AG10803 (cell line): ENCODE data around the gene DNAJC12.

ENCODE experiments used
- DNase-seq: peaks from one replicate; pipeline ENCODE4 v3.0.0; 2010; ENCODE audit warnings: low read depth
- H3K4me3 ChIP-seq: 2 replicates; pipeline ENCODE4 v1.5.1; 2011; ENCODE audit warnings: mild to moderate bottlenecking, low read length, control low read depth
- TF ChIP-seq, protein P1 (sequence below): conservative IDR thresholded peaks from 2 replicates; pipeline ENCODE4 v1.5.1; 2011; ENCODE audit warnings: mild to moderate bottlenecking, low read length, control low read depth, inconsistent platforms

DNAJC12 gene

DNA sequence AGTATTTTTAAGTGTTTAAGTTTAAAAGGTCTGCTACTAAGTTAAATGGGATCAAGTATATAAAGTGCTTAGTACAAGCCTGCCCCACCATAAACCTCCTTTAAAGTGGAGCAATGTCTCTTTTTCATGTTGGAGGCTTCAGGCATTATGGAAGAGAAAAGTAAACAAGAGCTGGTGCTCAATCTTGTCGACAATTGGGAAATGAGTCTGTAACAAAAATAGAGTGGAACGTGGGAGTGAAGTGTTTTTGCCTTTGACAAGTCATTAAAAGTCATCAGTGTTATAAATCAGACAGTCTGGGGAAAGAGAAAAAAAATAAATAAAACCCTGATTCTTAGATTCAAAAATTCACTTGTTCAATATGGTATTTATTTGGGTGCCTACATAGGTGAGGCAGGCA lies 44.7 kb downstream of the DNAJC12 start:
- TF ChIP-seq, protein P1, sequence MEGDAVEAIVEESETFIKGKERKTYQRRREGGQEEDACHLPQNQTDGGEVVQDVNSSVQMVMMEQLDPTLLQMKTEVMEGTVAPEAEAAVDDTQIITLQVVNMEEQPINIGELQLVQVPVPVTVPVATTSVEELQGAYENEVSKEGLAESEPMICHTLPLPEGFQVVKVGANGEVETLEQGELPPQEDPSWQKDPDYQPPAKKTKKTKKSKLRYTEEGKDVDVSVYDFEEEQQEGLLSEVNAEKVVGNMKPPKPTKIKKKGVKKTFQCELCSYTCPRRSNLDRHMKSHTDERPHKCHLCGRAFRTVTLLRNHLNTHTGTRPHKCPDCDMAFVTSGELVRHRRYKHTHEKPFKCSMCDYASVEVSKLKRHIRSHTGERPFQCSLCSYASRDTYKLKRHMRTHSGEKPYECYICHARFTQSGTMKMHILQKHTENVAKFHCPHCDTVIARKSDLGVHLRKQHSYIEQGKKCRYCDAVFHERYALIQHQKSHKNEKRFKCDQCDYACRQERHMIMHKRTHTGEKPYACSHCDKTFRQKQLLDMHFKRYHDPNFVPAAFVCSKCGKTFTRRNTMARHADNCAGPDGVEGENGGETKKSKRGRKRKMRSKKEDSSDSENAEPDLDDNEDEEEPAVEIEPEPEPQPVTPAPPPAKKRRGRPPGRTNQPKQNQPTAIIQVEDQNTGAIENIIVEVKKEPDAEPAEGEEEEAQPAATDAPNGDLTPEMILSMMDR: no peak
- no peak overlapping the region for H3K4me3 ChIP-seq
- no peak for DNase-seq

DNA sequence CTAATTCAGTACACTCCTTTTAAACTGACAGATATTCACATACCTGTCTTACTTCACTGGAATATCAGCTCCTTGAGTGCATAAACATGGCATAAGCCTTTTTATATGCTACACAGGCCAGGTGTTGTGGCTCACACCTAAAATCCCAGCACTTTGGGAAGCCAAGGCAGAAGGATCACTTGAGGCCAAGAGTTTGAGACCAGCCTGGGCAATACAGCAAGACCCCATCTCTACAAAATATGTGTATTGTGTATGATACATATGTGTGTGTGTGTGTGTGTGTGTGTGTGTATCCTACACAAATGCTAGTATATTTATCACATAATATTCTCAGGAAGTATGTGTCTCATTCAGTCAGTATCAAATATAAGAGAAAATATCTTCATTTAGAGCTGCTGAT lies 45.3 kb downstream of the DNAJC12 start:
- TF ChIP-seq, protein P1: no peak
- DNase-seq: no peak
- H3K4me3 ChIP-seq: no peak overlapping the region

DNA sequence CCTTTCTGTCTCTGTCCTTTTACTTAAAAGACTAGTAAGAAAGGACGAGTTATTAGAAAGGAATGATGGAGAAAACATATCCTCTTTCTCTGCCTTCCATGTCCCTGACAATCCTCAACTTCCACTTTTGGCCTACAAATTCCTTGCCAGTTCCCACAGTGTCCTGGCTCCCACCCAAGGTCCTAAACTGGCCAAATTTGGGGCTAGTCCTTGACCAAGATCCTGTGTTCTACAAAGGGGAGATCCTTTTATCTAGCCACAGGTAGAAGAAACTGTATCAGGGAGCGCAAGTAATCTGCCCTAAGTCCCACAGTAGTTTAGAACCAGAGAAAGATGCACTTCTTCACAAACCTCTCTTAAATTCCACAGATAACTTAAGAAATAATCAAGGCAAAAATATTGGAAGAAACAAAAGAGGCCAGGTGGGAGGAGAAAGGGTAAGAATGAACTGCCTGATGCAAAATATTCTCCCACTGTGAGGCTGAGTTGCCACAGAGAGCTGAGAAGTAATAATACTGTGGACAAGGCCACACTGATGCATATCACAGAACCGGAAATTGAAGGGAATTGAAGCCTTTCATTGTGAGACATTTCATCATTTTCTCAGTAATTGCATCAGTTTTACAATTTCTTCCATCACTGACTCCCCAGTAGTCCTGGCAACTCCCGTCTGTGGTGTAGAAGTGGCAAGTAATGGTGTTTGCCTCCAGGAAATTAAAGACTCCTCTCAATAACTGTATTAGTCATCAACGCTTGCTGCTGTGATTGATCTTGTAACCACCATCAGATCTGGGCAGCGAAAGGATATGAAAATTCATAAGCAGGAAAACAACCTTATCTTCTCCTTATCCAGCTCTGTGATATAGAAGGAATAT lies 47.2 kb downstream of the DNAJC12 start:
- peak; percentile 71 for DNase-seq
- TF ChIP-seq, protein P1: no peak

DNA sequence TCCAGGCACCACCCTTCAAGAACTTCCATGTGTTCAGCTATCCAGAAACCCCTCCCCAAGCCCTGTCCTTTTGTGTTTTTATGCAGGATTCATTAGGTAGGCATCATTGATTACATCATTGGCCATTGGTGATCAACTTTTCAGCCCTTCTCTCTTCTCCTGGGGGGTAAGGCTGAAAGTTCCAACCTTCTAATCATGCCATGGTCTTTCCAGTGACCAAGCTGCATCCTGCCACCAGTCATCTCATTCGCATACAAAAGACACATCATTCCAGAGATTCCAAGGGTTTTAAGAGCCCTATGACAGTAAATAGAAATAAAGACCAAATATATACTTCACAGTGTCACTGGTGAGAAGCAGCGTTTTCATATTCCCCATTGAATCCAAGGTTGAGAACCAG lies 48.2 kb downstream of the DNAJC12 start:
- TF ChIP-seq, protein P1: no peak
- DNase-seq: no peak
- no peak overlapping the region for H3K4me3 ChIP-seq

More for the DNA sequence above, 47.2 kb downstream of the DNAJC12 start:
- no peak overlapping the region for H3K4me3 ChIP-seq

DNA sequence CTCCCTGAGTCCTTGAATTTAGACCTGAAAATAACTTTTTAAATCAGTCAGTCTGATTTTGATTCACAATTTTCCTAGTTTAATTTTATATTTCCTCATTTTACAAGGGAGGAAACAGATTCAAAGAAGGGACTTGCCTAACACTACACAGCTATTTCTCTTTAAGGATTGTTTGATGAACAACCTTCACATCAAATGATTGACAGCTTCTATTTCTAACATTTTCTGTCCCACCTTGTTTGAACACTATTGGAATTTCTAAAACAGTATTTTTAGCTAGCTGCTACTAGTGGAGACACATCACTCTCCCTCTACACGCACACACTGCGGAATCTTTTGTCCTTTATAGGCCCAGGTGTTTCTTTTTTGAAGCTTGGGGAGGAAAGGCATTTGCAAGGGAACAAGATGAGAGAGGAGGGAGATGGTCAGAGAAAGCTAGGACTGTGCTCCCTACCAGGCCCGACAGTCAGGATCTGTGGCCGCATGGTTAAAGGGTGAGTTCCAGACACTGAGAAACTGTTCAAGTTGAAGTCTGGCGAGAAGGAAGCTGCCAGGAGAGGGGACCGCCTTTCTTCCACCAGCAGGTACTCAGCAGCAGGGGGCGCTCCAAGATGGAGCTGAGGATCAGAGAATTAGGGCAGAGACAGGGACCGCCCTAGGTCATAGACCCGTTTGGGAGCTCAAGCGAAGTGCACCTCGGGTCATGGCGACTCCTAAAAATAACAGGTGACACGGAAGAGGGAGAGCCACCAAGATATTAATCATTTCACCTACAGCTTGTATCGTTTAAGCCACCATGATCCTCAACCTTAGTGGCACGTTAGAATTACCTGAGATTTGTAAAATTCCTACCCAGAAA lies 49.7 kb downstream of the DNAJC12 start:
- TF ChIP-seq, protein P1: peak; percentile 39

DNA sequence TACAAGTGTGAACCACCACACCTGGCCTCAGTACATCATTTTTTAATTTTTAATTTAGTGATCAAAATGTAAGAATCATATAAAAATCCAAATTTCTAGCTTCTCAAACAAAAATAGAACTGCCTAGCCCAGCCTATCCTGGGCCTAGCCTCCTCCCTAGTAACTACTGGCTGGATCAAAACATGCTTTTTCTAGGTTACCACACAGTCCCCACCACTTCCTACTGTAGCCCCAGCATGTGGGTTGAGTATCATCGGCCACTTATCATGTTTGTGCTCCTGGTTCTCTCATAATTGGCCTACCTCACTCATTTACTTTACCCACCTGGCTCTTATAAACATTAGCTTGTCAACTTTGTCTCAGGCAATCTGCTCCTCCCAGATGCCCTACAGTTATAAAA lies 52.9 kb downstream of the DNAJC12 start:
- DNase-seq: no peak
- no peak overlapping the region for H3K4me3 ChIP-seq
- TF ChIP-seq, protein P1: no peak

More for the DNA sequence above, 49.7 kb downstream of the DNAJC12 start:
- H3K4me3 ChIP-seq: no peak overlapping the region
- DNase-seq: no peak
